GM21825 (cell line): ENCODE measurements around the gene EPHB4.
"Not testable (repeated sequence)": the region's sequence is repeated elsewhere in the genome, so short reads cannot be mapped to it uniquely, and the experiment has no call there.

Experiments
- ATAC-seq: cut with Tn5 transposase; IDR thresholded peaks from one replicate; pipeline ENCODE4 v1.9.1; 2021; ENCODE audit warnings: mild to moderate bottlenecking, moderate library complexity; ENCODE audit not compliant: unreplicated experiment

EPHB4 gene

DNA sequence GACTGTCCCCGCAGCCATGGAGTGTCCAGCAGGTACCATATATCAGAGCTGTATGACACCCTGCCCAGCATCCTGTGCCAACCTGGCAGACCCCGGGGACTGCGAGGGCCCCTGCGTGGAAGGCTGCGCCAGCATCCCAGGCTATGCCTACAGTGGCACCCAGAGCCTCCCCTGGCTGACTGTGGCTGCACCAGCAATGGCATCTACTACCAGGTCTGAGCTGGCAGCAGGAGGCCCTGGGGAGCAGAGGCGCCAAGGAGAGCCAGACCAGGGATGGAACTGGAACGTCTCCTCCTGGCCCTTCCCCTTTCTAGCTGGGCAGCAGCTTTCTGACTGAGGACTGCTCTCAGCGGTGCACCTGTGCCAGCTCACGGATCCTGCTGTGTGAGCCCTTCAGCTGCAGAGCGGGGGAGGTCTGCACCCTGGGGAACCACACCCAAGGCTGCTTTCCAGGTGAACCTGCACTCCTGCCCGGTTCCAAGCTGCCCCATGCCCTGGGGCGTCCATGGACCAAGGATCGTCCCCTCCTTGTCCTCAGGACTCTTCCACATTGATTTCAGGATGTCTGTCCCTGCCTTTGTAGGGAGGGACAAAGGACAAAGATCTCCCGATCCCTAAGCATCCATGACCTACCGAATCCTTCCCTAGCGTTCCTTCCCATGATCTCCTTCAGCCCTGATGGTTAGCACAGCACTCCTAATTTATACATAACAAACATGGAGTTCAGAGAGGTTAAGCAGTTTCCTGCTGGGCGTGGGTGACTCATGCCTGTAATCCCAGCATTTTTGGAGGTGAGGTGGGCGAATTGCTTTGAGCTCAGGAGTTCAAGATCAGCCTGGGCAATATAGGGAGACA is 33.3 kb downstream of the EPHB4 start:
- ATAC-seq: no peak

- no peak for ATAC-seq
Measured at GRCh38 chr7:100791881-100792666, 35.2 kb downstream of the EPHB4 start.

DNA sequence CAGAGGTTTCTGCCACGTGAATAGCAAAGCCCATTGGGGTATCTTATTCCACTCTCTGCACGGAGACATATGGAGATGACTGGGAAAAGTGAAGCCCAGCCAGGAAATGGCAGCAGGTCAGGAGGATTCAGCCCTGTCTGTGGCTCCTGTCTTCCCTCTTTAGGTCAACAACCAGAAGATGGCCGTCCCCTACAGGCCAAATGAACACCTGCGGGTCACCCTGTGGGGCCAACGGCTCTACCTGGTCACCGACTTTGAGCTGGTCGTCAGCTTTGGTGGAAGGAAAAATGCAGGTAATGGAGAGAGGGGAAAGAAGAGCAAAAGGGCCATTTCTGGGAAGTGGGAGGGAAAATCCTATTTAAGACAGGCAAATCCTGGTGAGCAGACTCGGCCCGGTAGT is 38.3 kb downstream of the EPHB4 start:
- no peak for ATAC-seq

GRCh38 chr7:100786323-100786722 is 41.0 kb downstream of the EPHB4 start:
- no peak for ATAC-seq

GRCh38 chr7:100785878-100786277 is 41.4 kb downstream of the EPHB4 start:
- ATAC-seq: no peak

GRCh38 chr7:100783804-100784203 is 43.5 kb downstream of the EPHB4 start:
- no peak for ATAC-seq

DNA sequence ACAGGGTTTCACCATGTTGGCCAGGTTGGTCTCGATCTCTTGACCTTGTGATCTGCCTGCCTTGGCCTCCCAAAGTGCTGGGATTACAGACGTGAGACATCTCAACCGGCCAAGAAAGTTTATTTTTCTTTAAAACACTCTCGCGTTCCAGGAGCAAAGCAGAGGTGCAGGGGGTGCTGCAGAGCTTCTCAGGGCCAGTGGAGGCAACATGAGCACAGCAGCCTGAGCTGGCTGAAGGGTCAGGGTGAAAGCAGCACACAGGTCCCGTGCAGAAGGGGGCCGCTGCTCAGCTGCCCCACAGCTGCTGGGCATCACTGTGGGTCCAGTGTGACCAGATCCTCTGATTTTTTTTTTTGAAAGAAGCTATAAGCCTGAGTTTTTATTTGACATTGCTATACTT is 46.1 kb downstream of the EPHB4 start:
- ATAC-seq: no peak

GRCh38 chr7:100779359-100779758 is 48.0 kb downstream of the EPHB4 start:
- ATAC-seq: no peak

GRCh38 chr7:100778061-100778621 is 49.2 kb downstream of the EPHB4 start:
- no peak for ATAC-seq

GRCh38 chr7:100773491-100773890 is 53.8 kb downstream of the EPHB4 start:
- no peak for ATAC-seq

GRCh38 chr7:100768784-100769183 is 58.5 kb downstream of the EPHB4 start:
- no peak for ATAC-seq

- ATAC-seq: no peak
Measured at GRCh38 chr7:100765250-100765649, 62.1 kb downstream of the EPHB4 start.

DNA sequence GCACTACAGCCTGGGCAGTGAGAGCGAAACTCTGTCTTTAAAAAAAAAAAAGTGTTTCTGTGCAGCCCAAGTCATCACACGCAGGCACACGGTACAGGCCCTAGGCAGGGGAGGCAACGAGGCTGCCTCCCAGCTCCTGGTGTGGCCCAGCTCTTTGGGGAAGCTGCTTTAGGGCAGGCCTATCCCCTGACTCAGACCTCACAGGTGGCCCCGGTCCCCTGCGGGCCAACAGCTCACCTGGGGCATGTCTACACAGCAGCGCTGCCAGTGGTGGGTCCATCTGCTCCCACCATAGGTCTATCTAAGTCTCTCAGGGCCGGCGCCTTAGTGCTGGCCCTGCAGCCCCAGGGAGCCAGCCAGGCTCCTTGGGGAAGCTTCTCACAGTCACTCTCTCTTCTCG is 62.5 kb downstream of the EPHB4 start:
- no peak for ATAC-seq

DNA sequence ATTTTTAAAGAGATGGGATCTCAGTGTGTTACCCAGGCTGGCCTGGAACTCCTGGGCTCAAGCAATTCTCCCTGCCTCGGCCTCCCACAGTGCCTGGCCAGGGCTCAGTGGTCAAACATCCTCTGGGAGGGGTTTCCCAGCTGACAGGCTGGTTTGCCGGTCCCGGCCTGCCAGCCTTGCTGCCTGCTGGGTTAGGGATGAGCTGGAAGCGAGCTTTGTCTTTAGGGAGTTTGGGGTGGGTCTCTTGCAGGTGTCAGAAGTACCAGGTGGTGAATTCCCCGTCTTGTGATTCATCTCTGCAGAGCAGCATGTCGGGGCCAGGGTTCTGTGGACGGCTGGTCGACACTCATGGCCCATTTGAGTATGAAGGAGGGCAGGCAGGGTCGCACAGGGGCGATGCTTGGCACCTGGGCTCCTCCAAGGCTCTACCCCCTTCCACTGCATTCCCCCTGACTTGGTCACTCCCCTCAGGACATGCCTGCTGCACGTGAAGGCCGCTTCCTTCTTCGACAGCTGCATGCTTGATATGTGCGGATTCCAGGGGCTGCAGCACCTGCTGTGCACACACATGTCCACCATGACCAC is 63.7 kb downstream of the EPHB4 start:
- ATAC-seq: no peak

DNA sequence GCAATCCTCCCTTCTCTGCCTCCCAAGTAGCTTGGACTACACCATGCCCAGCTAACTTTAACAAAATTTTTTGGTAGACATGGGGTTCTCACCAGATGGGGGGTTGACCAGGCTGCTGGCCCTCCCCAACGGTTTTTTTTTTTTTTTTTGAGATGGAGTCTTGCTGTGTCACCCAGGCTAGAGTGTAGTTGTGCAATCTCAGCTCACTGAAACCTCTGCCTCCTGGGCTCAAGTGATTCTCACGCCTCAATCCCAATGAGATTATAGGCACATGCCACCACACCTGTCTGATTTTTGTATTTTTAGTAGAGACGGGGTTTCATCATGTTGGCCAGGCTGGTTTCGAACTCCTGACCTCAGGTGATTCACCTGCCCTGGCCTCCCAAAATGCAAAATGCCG is 64.5 kb downstream of the EPHB4 start:
- ATAC-seq: not testable (repeated sequence)

DNA sequence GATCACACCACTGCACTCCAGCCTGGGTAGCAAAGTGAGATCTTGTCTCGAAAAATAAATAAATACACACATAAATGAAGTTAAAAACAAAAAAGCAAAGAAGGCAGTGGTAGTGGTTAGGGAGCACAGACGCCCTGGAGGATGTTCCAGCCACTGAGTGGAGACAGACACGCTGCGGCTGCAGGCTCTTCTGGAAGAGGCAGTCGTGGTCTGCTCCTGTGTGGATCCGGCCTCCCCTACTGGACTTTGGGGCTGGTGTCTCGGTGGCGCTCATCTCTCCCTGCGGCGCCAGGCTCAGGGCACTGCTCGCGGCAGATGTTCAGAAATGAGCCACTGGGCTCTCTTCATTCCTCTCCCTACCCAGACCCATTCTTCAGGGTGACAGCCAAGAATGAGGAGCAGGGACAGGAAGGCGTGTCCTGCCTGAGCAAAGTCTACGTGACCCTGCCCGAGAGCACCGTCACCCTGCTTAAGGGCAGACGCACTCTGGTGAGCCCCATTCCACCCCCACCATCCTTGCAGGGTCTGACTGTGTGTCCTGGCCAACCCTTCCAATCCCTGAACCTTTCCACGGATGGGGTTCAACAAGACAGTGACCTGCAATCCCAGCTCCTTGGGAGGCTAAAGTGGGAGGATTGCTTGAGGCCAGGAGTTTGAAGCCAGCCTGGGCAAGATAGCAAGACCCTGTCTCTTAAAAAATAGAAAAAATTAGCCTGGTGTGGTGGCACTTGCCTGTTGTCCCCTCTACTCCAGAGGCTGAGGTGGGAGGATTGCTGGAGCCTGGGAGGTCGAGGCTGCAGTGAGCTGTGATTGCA is 67.8 kb downstream of the EPHB4 start:
- ATAC-seq: no peak

- no peak for ATAC-seq
Measured at GRCh38 chr7:100753750-100754149, 73.6 kb downstream of the EPHB4 start.

- no peak for ATAC-seq
Measured at GRCh38 chr7:100752994-100753393, 74.3 kb downstream of the EPHB4 start.
